HFFc6 (cell line): Measurements from ENCODE around the gene DENND5A. TPM values are rescaled to one million over a fixed set of nuclear protein-coding genes. Genes with fewer than 3 reads are reported as not detected.

Experiments
- DNase-seq: peaks from one replicate; pipeline ENCODE4 v3.0.0-alpha.2; 2018
- H3K27ac Mint-ChIP-seq: 2 replicates; pipeline ENCODE4 v1.8.0; 2020; ENCODE audit warnings: mild to moderate bottlenecking, mixed read lengths
- H3K27me3 Mint-ChIP-seq: 2 replicates; pipeline ENCODE4 v1.8.0; 2021; ENCODE audit warnings: mild to moderate bottlenecking, moderate library complexity, mixed read lengths; ENCODE audit not compliant: insufficient read depth
- H3K36me3 Mint-ChIP-seq: 2 replicates; pipeline ENCODE4 v1.8.0; 2021; ENCODE audit warnings: low read depth, mixed read lengths
- H3K4me1 Mint-ChIP-seq: 2 replicates; pipeline ENCODE4 v1.8.0; 2020; ENCODE audit warnings: low read depth, mixed read lengths
- H3K4me3 Mint-ChIP-seq: 2 replicates; pipeline ENCODE4 v1.8.0; 2020; ENCODE audit warnings: mild to moderate bottlenecking, moderate library complexity, mixed read lengths
- H3K9me3 Mint-ChIP-seq: 2 replicates; pipeline ENCODE4 v1.8.0; 2020; ENCODE audit warnings: mild to moderate bottlenecking, mixed read lengths
- total RNA-seq, 6 experiments: library from RNA; stranded (reverse); fragmentation: NEBNext Ultra II Directional; extraction: Animal tissue kit (Norgen Biotek cat#: 25700); gene quantifications; 2 replicates in 1 of 6; 3 replicates in 5 of 6; pipeline ENCODE4 v1.2.3, GENCODE V29; 2021
- TF ChIP-seq, protein P1 (sequence below): fragments of 200-600 bp; sonication (generic); IDR thresholded peaks from 2 replicates; pipeline ENCODE4 v1.5.0; 2021; ENCODE audit warnings: antibody characterized with exemption, mild to moderate bottlenecking

DENND5A gene
- total RNA-seq, 6 experiments from 2014 or later: 82.0 to 106 (median 92.8) TPM

DNA sequence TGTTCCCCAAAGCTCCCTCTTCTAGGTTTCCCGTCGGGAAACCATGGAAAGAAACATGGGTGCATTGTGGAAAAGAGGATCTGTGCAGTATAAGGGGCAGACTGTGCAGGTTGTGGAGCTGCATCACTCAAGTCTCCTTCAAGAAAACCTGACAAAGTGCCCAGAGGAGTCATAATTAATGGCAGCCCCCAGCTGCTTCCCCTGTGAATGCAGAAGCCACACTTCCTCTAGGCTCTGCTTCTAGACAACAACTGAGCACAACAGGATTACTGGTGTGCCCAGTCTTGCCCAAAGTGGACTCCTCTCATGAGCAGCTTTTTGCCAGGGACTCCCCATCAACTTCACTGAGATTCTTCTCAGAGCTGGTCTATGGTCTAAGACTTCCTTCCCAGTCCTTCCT lies 131.2 kb downstream of the DENND5A start:
- TF ChIP-seq, protein P1, sequence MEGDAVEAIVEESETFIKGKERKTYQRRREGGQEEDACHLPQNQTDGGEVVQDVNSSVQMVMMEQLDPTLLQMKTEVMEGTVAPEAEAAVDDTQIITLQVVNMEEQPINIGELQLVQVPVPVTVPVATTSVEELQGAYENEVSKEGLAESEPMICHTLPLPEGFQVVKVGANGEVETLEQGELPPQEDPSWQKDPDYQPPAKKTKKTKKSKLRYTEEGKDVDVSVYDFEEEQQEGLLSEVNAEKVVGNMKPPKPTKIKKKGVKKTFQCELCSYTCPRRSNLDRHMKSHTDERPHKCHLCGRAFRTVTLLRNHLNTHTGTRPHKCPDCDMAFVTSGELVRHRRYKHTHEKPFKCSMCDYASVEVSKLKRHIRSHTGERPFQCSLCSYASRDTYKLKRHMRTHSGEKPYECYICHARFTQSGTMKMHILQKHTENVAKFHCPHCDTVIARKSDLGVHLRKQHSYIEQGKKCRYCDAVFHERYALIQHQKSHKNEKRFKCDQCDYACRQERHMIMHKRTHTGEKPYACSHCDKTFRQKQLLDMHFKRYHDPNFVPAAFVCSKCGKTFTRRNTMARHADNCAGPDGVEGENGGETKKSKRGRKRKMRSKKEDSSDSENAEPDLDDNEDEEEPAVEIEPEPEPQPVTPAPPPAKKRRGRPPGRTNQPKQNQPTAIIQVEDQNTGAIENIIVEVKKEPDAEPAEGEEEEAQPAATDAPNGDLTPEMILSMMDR: no peak
- Mint-ChIP-seq H3K9me3 (no peaks in the 10 kb centered on the region), H3K27ac (no peak overlapping the region), H3K36me3 (peaks cover 34% of the 10 kb centered on the region), H3K4me1 (peaks cover 24% of the 10 kb centered on the region), H3K4me3 (no peak overlapping the region), H3K27me3 (peaks cover 2% of the 10 kb centered on the region; the same call in 1 of the 2 replicates)
- DNase-seq: no peak

DNA sequence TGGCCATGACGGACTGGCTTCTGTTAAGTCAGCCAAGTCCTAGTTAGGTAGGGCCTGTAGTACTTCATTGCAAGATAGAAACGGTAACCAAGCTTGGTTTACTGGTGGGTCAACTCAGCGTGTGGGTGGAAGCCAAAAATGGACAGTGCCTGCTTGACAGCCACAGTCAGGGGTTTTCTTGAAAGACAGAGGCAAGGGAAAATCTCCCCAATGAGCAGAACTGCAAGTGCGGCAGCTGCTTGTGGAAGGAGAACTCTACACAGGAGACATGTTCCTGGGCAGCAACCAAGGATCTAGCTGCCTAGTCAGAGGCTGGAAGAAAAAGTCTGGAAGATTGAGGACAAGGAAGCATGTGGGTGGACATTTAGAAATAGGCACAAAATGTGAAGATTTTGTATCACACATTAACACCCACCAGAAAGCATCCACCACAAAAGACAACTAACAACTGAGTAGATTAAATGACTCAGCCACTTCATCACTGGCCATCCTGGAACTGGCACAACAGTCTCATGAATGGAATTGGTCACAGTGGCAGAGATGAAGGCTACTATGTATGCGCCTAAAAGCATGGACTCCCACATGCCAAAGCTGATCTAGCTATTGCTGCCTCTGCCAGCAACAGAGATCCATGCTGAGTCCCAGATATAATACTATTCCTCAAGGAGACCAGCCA lies 132.8 kb downstream of the DENND5A start:
- no peak overlapping the region for H3K27ac Mint-ChIP-seq
- no peak for DNase-seq
- H3K4me1 Mint-ChIP-seq: peaks cover 8% of the 10 kb centered on the region
- H3K27me3 Mint-ChIP-seq: peaks cover 2% of the 10 kb centered on the region; the same call in 1 of the 2 replicates
- H3K4me3 Mint-ChIP-seq: no peak overlapping the region
- H3K9me3 Mint-ChIP-seq: no peaks in the 10 kb centered on the region
- TF ChIP-seq, protein P1: no peak
- peaks cover 35% of the 10 kb centered on the region for H3K36me3 Mint-ChIP-seq

DNA sequence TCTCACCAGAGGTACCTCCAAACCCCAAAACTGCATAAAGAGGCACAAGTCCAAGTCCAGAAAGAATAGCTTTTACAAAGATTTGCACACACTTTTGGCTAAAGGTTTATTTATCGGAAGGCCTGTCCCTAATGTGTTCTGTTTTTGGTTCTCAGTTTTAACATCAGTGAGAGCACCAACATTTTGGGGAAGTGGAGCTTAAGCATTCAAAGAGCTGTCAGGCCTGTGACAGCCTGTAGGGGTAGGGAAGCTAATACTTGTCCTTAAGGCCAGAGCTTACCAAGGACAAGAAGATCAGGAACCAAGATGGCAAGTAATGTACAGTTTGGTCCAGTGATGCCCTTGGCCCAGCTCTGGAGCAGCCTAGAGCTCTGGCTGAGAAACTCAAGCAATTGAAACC lies 134.9 kb downstream of the DENND5A start:
- Mint-ChIP-seq H3K4me3 (no peak overlapping the region), H3K27me3 (no peaks in the 10 kb centered on the region), H3K27ac (no peak overlapping the region), H3K4me1 (peaks cover 8% of the 10 kb centered on the region), H3K36me3 (peaks cover 25% of the 10 kb centered on the region), H3K9me3 (no peaks in the 10 kb centered on the region)
- TF ChIP-seq, protein P1: no peak
- DNase-seq: no peak

DNA sequence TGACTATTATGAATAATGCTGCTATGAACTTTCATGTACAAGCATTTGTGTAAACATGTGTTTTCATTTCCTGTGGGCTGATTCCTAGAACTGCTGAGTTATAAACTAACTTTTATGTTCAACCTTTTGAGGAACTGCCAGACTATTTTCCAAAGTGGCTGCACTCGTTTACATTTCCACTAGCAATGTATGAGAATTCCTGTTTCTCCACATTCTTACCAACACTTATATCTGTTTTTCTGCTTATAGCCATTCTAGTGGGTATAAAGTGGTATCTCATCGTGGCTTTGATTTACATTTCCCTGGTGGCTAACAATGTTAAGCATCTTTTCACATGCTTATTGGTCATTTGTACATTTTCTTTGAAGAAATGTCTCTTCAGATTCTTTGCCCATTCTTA lies 138.5 kb downstream of the DENND5A start:
- H3K36me3 Mint-ChIP-seq: peaks cover 5% of the 10 kb centered on the region
- no peaks in the 10 kb centered on the region for H3K27me3 Mint-ChIP-seq
- TF ChIP-seq, protein P1: no peak
- H3K9me3 Mint-ChIP-seq: no peaks in the 10 kb centered on the region
- H3K4me1 Mint-ChIP-seq: no peaks in the 10 kb centered on the region
- DNase-seq: no peak
- H3K27ac Mint-ChIP-seq: no peak overlapping the region
- H3K4me3 Mint-ChIP-seq: no peak overlapping the region

DNA sequence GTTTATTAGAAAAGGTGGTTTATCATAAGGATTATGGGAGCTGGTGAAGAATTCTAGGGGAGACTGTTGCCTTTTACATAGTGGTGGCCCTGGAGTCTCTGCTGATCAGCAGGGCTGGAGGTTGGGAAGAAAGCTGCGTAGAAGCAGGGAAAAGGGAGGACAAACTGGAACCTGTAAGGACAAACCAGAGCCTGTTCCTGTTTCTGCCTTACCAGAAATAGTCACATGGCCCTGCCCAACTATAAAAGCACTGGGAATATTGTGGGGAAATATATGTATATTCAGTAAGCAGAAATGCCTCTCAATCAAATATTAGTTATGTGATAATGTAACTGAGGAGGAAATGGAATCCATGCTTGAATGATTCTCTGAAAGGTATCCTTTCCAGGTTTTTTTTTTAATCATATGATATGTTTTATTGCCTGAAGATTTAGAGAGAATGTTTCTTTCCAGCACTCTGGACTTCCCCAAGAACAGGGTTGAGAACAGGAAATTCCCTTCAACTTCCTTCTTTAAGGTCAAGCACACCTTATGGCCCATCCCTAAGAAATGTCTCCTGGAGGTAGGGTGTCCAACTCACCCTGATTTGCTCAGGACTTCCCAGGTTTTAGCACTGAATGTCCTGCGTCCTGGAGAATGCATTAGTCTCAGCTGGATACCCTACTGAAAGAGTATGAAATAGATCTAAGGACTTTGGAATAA lies 139.8 kb downstream of the DENND5A start:
- TF ChIP-seq, protein P1: no peak
- Mint-ChIP-seq H3K36me3 (peaks cover 14% of the 10 kb centered on the region), H3K27ac (no peak overlapping the region), H3K4me1 (no peaks in the 10 kb centered on the region), H3K9me3 (no peaks in the 10 kb centered on the region), H3K4me3 (no peak overlapping the region), H3K27me3 (no peaks in the 10 kb centered on the region)
- DNase-seq: no peak
